Measurements from ENCODE around the gene CCNL2.

Gene CCNL2

GRCh38 chr1:1340185-1340584 is 59.0 kb downstream of the CCNL2 start:
- no peak overlapping the region for H3K9ac ChIP-seq (ENCODE audit: low read length)
- TF ChIP-seq, protein P1, sequence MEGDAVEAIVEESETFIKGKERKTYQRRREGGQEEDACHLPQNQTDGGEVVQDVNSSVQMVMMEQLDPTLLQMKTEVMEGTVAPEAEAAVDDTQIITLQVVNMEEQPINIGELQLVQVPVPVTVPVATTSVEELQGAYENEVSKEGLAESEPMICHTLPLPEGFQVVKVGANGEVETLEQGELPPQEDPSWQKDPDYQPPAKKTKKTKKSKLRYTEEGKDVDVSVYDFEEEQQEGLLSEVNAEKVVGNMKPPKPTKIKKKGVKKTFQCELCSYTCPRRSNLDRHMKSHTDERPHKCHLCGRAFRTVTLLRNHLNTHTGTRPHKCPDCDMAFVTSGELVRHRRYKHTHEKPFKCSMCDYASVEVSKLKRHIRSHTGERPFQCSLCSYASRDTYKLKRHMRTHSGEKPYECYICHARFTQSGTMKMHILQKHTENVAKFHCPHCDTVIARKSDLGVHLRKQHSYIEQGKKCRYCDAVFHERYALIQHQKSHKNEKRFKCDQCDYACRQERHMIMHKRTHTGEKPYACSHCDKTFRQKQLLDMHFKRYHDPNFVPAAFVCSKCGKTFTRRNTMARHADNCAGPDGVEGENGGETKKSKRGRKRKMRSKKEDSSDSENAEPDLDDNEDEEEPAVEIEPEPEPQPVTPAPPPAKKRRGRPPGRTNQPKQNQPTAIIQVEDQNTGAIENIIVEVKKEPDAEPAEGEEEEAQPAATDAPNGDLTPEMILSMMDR (IDR thresholded peaks at IDR 0.05; ENCODE audit: low read length): no peak
- no peak for TF ChIP-seq EZH2phosphoT487 (IDR thresholded peaks at IDR 0.05; ENCODE audit: low read length)
- TF ChIP-seq EZH2 (optimal IDR thresholded peaks at IDR 0.05; ENCODE audit: low read depth, low read length): no peak
- H3K4me2 ChIP-seq (ENCODE audit: low read depth, low read length): no peak overlapping the region
- no peak overlapping the region for H2AFZ ChIP-seq (ENCODE audit: low read length)
- no peaks in the 10 kb centered on the region for H3K27me3 ChIP-seq (replicated peaks; ENCODE audit: insufficient read depth, low read length)
- H4K20me1 ChIP-seq (ENCODE audit: insufficient read depth, low read length): no peaks in the 10 kb centered on the region
- H3K4me1 ChIP-seq (ENCODE audit: low read length): no peaks in the 10 kb centered on the region
- H3K27ac ChIP-seq (ENCODE audit: low read length): no peak overlapping the region
- no peak overlapping the region for H3K4me3 ChIP-seq (ENCODE audit: low read length)
- no peaks in the 10 kb centered on the region for H3K79me2 ChIP-seq (ENCODE audit: low read length)
- no peak for DNase-seq
- H3K9me3 ChIP-seq (replicated peaks; ENCODE audit: insufficient read depth, low read length): no peaks in the 10 kb centered on the region
- H3F3A ChIP-seq (ENCODE audit: insufficient read depth, low read length): no peaks in the 10 kb centered on the region
- H3K36me3 ChIP-seq (replicated peaks; ENCODE audit: insufficient read depth, low read length): no peaks in the 10 kb centered on the region
- H3K9me2 ChIP-seq (replicated peaks; ENCODE audit: insufficient read depth, low read length): no peaks in the 10 kb centered on the region

- no peaks in the 10 kb centered on the region for H3K9me3 ChIP-seq (replicated peaks; ENCODE audit: insufficient read depth, low read length)
- H3K9ac ChIP-seq (ENCODE audit: low read length): no peak overlapping the region
- H3K9me2 ChIP-seq (replicated peaks; ENCODE audit: insufficient read depth, low read length): no peaks in the 10 kb centered on the region
- H3K4me1 ChIP-seq (ENCODE audit: low read length): no peaks in the 10 kb centered on the region
- TF ChIP-seq EZH2phosphoT487 (IDR thresholded peaks at IDR 0.05; ENCODE audit: low read length) (no peak), EZH2 (optimal IDR thresholded peaks at IDR 0.05; ENCODE audit: low read depth, low read length) (no peak)
- TF ChIP-seq, protein P1 (IDR thresholded peaks at IDR 0.05; ENCODE audit: low read length): no peak
- no peak overlapping the region for H3K4me2 ChIP-seq (ENCODE audit: low read depth, low read length)
- no peak overlapping the region for H3K27ac ChIP-seq (ENCODE audit: low read length)
- H4K20me1 ChIP-seq (ENCODE audit: insufficient read depth, low read length): no peaks in the 10 kb centered on the region
- H3F3A ChIP-seq (ENCODE audit: insufficient read depth, low read length): no peaks in the 10 kb centered on the region
- H3K79me2 ChIP-seq (ENCODE audit: low read length): no peaks in the 10 kb centered on the region
- H3K4me3 ChIP-seq (ENCODE audit: low read length): no peak overlapping the region
- H3K36me3 ChIP-seq (replicated peaks; ENCODE audit: insufficient read depth, low read length): no peaks in the 10 kb centered on the region
- H2AFZ ChIP-seq (ENCODE audit: low read length): no peak overlapping the region
- H3K27me3 ChIP-seq (replicated peaks; ENCODE audit: insufficient read depth, low read length): no peaks in the 10 kb centered on the region
- DNase-seq: no peak
Observed at GRCh38 chr1:1338278-1338677, 60.9 kb downstream of the CCNL2 start.

DNA sequence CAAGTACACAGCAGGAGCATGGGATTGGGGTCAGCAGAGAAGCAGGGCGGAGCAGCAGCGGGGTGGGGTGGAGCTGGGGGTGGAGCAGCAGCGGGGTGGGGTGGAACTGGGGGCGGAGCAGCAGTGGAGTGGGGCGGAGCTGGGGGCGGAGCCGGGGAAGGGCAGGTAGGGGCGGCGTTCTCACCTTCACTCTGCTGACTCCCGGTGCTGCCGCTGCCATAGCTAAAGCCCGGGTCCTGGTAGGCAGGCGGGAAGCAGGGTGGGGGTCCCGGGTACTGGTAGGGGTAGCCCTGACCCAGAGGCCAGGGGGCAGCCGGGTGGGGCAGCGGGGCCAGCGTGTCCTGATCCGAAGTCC is 61.4 kb downstream of the CCNL2 start:
- H3K4me3 ChIP-seq (ENCODE audit: low read length): no peak overlapping the region
- no peaks in the 10 kb centered on the region for H3K9me2 ChIP-seq (replicated peaks; ENCODE audit: insufficient read depth, low read length)
- H2AFZ ChIP-seq (ENCODE audit: low read length): no peak overlapping the region
- H3K27me3 ChIP-seq (replicated peaks; ENCODE audit: insufficient read depth, low read length): no peaks in the 10 kb centered on the region
- H3K4me2 ChIP-seq (ENCODE audit: low read depth, low read length): no peak overlapping the region
- no peaks in the 10 kb centered on the region for H4K20me1 ChIP-seq (ENCODE audit: insufficient read depth, low read length)
- no peaks in the 10 kb centered on the region for H3F3A ChIP-seq (ENCODE audit: insufficient read depth, low read length)
- H3K36me3 ChIP-seq (replicated peaks; ENCODE audit: insufficient read depth, low read length): no peaks in the 10 kb centered on the region
- no peak overlapping the region for H3K9ac ChIP-seq (ENCODE audit: low read length)
- H3K79me2 ChIP-seq (ENCODE audit: low read length): no peaks in the 10 kb centered on the region
- no peaks in the 10 kb centered on the region for H3K4me1 ChIP-seq (ENCODE audit: low read length)
- H3K27ac ChIP-seq (ENCODE audit: low read length): no peak overlapping the region
- no peak for DNase-seq
- H3K9me3 ChIP-seq (replicated peaks; ENCODE audit: insufficient read depth, low read length): no peaks in the 10 kb centered on the region
- TF ChIP-seq, protein P1 (IDR thresholded peaks at IDR 0.05; ENCODE audit: low read length): no peak
- no peak for TF ChIP-seq EZH2 (optimal IDR thresholded peaks at IDR 0.05; ENCODE audit: low read depth, low read length)
- TF ChIP-seq EZH2phosphoT487 (IDR thresholded peaks at IDR 0.05; ENCODE audit: low read length): no peak
